Effector memory CD4-positive, alpha-beta T cell (primary cell): ENCODE results near the gene GRID2.
"Not testable (repeated sequence)": the region's sequence is repeated elsewhere in the genome, so short reads cannot be mapped to it uniquely, and the experiment has no call there.

Experiments
- DNase-seq, 3 donors: peaks; one replicate each; pipeline ENCODE4 v3.0.0-alpha.2; 2020
- H3K27ac ChIP-seq: 2 replicates; pipeline ENCODE4 v1.7.0; 2013; ENCODE audit warnings: mild to moderate bottlenecking, low read length, moderate library complexity; ENCODE audit not compliant: insufficient read depth, poor library complexity, severe bottlenecking
- H3K27me3 ChIP-seq: replicated peaks from 2 replicates; pipeline ENCODE4 v1.7.0; 2013; ENCODE audit warnings: mild to moderate bottlenecking, low read length; ENCODE audit not compliant: insufficient read depth, control insufficient read depth, poor library complexity, severe bottlenecking
- H3K36me3 ChIP-seq: 2 replicates; pipeline ENCODE4 v1.7.0; 2013; ENCODE audit warnings: mild to moderate bottlenecking, low read length, moderate library complexity; ENCODE audit not compliant: control insufficient read depth, insufficient read depth
- H3K4me1 ChIP-seq: 2 replicates; pipeline ENCODE4 v1.7.0; 2013; ENCODE audit warnings: low read length, mild to moderate bottlenecking; ENCODE audit not compliant: control insufficient read depth, insufficient read depth, poor library complexity, severe bottlenecking
- H3K4me3 ChIP-seq: 2 replicates; pipeline ENCODE4 v1.7.0; 2013; ENCODE audit warnings: low read length, low read depth, mild to moderate bottlenecking; ENCODE audit not compliant: insufficient read depth, poor library complexity, severe bottlenecking
- H3K9me3 ChIP-seq: 2 replicates; pipeline ENCODE4 v1.7.0; 2013; ENCODE audit warnings: mild to moderate bottlenecking, low read length, moderate library complexity; ENCODE audit not compliant: control insufficient read depth

GRID2 gene

GRCh38 chr4:93237521-93237920 lies 933.8 kb downstream of the GRID2 start:
- H3K4me1 ChIP-seq = no peaks in the 10 kb centered on the region
- no peak for DNase-seq
- H3K27me3 ChIP-seq = no peaks in the 10 kb centered on the region
- H3K36me3 ChIP-seq = no peaks in the 10 kb centered on the region
- no peak overlapping the region for H3K27ac ChIP-seq
- no peak overlapping the region for H3K4me3 ChIP-seq
- H3K9me3 ChIP-seq = no peaks in the 10 kb centered on the region

DNA sequence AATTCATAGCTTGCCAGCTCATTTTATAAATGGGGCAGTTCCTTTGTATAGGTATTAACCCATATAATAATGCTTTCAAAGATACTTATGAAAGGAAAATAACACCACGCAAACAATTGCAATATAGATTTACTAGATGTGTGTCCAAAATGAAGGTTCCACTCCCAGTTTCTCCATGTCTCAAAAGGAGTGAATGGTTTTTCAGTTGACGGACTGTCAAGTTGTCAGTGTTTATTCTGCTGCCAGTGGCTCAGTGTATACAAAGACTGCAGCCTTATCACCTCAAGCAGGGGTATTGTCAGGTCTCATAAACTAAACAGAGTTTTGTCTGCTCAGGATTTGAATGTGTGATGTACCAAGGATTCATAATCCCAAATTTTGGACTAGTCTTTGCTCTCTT lies 939.5 kb downstream of the GRID2 start:
- H3K27ac ChIP-seq = no peak overlapping the region
- no peaks in the 10 kb centered on the region for H3K4me1 ChIP-seq
- no peaks in the 10 kb centered on the region for H3K27me3 ChIP-seq
- H3K4me3 ChIP-seq = no peak overlapping the region
- H3K36me3 ChIP-seq = no peaks in the 10 kb centered on the region
- H3K9me3 ChIP-seq = no peaks in the 10 kb centered on the region
- no peak for DNase-seq

DNA sequence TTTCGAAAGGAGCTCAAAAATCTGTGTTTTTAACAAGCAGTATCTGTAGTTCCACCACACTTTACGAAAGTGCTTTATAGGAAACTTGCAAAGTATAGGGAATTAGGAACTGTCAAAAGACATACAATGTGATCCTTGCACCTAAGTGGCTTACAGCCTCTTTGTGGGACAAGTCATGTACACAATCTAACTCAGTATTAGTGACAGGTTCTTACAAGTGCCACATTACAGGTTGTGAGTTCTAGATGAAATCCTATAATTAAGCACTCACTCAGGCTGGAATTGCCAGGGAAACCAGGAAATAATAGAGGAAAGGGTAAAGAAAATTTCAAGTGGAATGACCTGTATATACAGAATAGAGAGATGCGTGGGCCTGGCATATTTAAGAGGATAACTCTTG lies 957.4 kb downstream of the GRID2 start:
- no peak for DNase-seq
- H3K4me1 ChIP-seq = no peaks in the 10 kb centered on the region
- H3K9me3 ChIP-seq = no peaks in the 10 kb centered on the region
- no peaks in the 10 kb centered on the region for H3K36me3 ChIP-seq
- H3K27ac ChIP-seq = no peak overlapping the region
- H3K27me3 ChIP-seq = no peaks in the 10 kb centered on the region
- no peak overlapping the region for H3K4me3 ChIP-seq

DNA sequence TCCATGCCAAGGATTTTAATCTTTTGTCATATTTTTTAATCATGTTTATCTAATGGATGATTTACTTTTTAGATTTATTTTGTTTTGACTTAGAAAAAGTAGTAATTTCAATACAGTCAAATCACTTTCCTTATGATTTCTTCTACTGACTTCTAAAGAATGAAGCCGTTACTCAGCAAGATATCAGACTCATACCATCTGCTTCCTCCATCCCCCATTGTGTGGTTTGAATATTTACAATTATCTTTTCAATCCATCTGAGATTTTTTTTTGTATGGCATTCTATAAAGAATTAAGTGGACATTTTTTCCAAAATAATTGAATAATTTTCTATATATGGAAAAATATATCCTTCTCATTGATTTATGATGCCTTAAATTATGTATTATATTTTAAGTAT lies 959.4 kb downstream of the GRID2 start:
- H3K9me3 ChIP-seq = no peaks in the 10 kb centered on the region
- H3K4me1 ChIP-seq = no peaks in the 10 kb centered on the region
- no peak overlapping the region for H3K27ac ChIP-seq
- no peaks in the 10 kb centered on the region for H3K36me3 ChIP-seq
- no peaks in the 10 kb centered on the region for H3K27me3 ChIP-seq
- no peak for DNase-seq
- no peak overlapping the region for H3K4me3 ChIP-seq

DNA sequence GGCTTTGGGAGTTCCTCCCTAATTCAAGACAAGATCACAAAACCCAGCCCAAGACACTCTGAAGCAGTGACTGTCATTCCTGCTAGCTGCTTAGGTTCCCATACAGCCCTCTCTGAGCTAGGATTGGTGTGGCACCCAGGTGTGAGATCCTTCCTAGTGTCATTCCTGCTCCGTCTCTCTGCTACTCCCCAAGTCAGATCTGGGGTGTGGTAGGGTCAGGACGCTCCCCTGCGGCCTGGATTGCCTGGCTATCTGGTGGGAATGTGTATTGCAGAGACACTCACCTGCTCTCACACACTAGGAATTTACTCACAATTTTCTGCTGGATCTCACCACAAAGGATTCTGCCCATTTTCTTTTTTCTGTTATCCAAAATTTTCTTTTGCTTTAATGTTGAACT lies 964.0 kb downstream of the GRID2 start:
- no peak for DNase-seq
- Histone ChIP-seq H3K4me3 (no peak overlapping the region), H3K4me1 (no peaks in the 10 kb centered on the region), H3K27ac (no peak overlapping the region), H3K36me3 (no peaks in the 10 kb centered on the region), H3K9me3 (no peaks in the 10 kb centered on the region), H3K27me3 (no peaks in the 10 kb centered on the region)

DNA sequence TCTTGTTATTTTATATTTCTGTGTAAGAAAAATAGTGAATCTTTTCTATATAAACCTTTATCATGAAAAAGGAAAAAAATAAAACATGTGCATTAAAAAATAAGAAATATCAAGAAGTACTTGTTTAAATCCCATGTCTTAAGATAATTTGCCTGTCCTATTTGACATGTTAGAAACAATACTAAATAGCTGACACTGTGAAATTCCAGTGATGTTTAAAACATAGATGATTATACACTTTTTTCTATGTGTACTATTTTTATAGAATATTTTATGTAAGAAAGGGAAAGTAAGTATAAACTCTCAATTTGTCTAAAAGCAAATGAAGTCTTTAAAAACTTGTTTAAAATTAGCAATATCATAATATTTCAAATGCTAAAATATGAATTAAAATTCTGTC lies 981.6 kb downstream of the GRID2 start:
- no peaks in the 10 kb centered on the region for H3K4me1 ChIP-seq
- H3K27ac ChIP-seq = no peak overlapping the region
- no peaks in the 10 kb centered on the region for H3K27me3 ChIP-seq
- no peaks in the 10 kb centered on the region for H3K36me3 ChIP-seq
- no peak overlapping the region for H3K4me3 ChIP-seq
- no peaks in the 10 kb centered on the region for H3K9me3 ChIP-seq
- DNase-seq = no peak

GRCh38 chr4:93289241-93289640 lies 985.5 kb downstream of the GRID2 start:
- H3K27ac ChIP-seq = no peak overlapping the region
- no peaks in the 10 kb centered on the region for H3K36me3 ChIP-seq
- no peak for DNase-seq
- no peaks in the 10 kb centered on the region for H3K9me3 ChIP-seq
- no peaks in the 10 kb centered on the region for H3K27me3 ChIP-seq
- no peak overlapping the region for H3K4me3 ChIP-seq
- H3K4me1 ChIP-seq = no peaks in the 10 kb centered on the region

GRCh38 chr4:93289831-93290230 lies 986.1 kb downstream of the GRID2 start:
- DNase-seq = no peak
- no peaks in the 10 kb centered on the region for H3K36me3 ChIP-seq
- no peak overlapping the region for H3K4me3 ChIP-seq
- no peaks in the 10 kb centered on the region for H3K4me1 ChIP-seq
- H3K27ac ChIP-seq = no peak overlapping the region
- no peaks in the 10 kb centered on the region for H3K27me3 ChIP-seq
- no peaks in the 10 kb centered on the region for H3K9me3 ChIP-seq

DNA sequence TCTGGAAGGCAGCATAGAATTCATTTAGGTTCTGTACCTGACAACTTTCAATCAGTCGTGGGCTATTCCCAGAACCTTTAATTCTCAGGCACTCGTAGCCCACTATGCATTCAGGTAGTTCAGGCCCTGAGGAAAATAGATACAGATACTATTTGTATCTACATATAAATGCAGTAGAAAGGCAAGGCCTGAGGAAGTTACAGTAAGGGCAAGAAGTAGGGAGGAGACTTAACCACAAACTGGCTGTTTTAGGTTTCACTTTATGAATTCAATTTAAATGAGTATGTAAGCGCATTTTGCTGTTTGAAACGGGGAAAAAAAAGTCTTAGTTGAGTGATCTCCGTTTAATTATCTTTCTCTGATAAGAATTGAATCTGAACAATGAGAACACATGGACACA lies 995.4 kb downstream of the GRID2 start:
- Histone ChIP-seq H3K36me3 (no peaks in the 10 kb centered on the region), H3K9me3 (no peaks in the 10 kb centered on the region)
- no peak for DNase-seq

GRCh38 chr4:93300780-93301555 lies 997.2 kb downstream of the GRID2 start:
- not testable (repeated sequence) for H3K4me3 ChIP-seq, H3K27ac ChIP-seq, DNase-seq

More for the DNA sequence above, 995.4 kb downstream of the GRID2 start:
- H3K27ac ChIP-seq = no peak overlapping the region
- no peaks in the 10 kb centered on the region for H3K4me1 ChIP-seq
- no peaks in the 10 kb centered on the region for H3K27me3 ChIP-seq
- H3K4me3 ChIP-seq = no peak overlapping the region

More at GRCh38 chr4:93300780-93301555, 997.2 kb downstream of the GRID2 start:
- H3K4me1 ChIP-seq, H3K27me3 ChIP-seq, H3K9me3 ChIP-seq, H3K36me3 ChIP-seq: not testable (repeated sequence)
